Glomerular endothelial cell (primary cell): ENCODE data around the gene INTS11. TPM values are rescaled to one million over a fixed set of nuclear protein-coding genes. Genes with fewer than 3 reads are reported as not detected.

Experiments used
- DNase-seq: peaks from one replicate; pipeline ENCODE4 v3.0.0-alpha.2; 2011; ENCODE audit warnings: low read depth, low spot score; ENCODE audit errors: extremely low read depth
- total RNA-seq: library from RNA; depleted of rRNA; stranded (reverse); fragments of >200 nt; gene quantifications from 2 replicates; pipeline ENCODE4 v1.2.3, GENCODE V29; 2015

The INTS11 gene
- total RNA-seq, 1 donor from 2014 or later: 110 TPM

GRCh38 chr1:1314678-1315335 is 9.7 kb downstream of the INTS11 start:
- no peak for DNase-seq

GRCh38 chr1:1314237-1314586 is 10.2 kb downstream of the INTS11 start:
- DNase-seq: no peak

GRCh38 chr1:1313500-1314236 is 10.8 kb downstream of the INTS11 start:
- no peak for DNase-seq

GRCh38 chr1:1312450-1313314 is 11.8 kb downstream of the INTS11 start:
- no peak for DNase-seq

GRCh38 chr1:1311107-1312104 is 13.1 kb downstream of the INTS11 start:
- no peak for DNase-seq

- DNase-seq: no peak
These were observed 13.9 kb downstream of the INTS11 start for GRCh38 chr1:1310476-1311053.

- no peak for DNase-seq
These were observed 14.4 kb downstream of the INTS11 start for GRCh38 chr1:1310109-1310385.

GRCh38 chr1:1309251-1310108 is 15.0 kb downstream of the INTS11 start:
- no peak for DNase-seq

GRCh38 chr1:1308756-1309250 is 15.7 kb downstream of the INTS11 start:
- no peak for DNase-seq

GRCh38 chr1:1307923-1308755 is 16.3 kb downstream of the INTS11 start, which contains the start of the genes ACAP3 and PUSL1:
ACAP3 (minus strand) TSS chr1:1307930; CDS start chr1:1307815, 115 bp downstream.
PUSL1 (plus strand) TSS chr1:1308597; CDS start chr1:1308644, 47 bp downstream.
- DNase-seq: no peak

- no peak for DNase-seq
These were observed 17.1 kb downstream of the INTS11 start for GRCh38 chr1:1307261-1307922.

- DNase-seq: no peak
These were observed 17.7 kb downstream of the INTS11 start for GRCh38 chr1:1306661-1307260.

GRCh38 chr1:1306070-1306660 is 18.3 kb downstream of the INTS11 start:
- no peak for DNase-seq

- DNase-seq: no peak
These were observed 19.0 kb downstream of the INTS11 start for GRCh38 chr1:1305300-1306069.

GRCh38 chr1:1304331-1305299 is 19.8 kb downstream of the INTS11 start:
- DNase-seq: no peak
